Activated CD8-positive, alpha-beta memory T cell treated with anti-CD3 and anti-CD28 coated beads for 48 hours (primary cell): ENCODE results near the gene RNF175.

Source experiments
- DNase-seq, 3 experiments: peaks; one replicate each; pipeline ENCODE4 v3.0.0-alpha.2; 2020; ENCODE audit warnings: low read depth in 2 of 3, low spot score in 2 of 3

RNF175 gene

GRCh38 chr4:153785910-153786721 is 26.3 kb upstream of the RNF175 start:
- no peak for DNase-seq

GRCh38 chr4:153784166-153784699 is 24.4 kb upstream of the RNF175 start:
- no peak for DNase-seq

- DNase-seq = no peak
Measured at GRCh38 chr4:153782581-153782980, 22.8 kb upstream of the RNF175 start.

GRCh38 chr4:153781717-153782416 is 22.0 kb upstream of the RNF175 start:
- no peak for DNase-seq

- DNase-seq = no peak
Measured at GRCh38 chr4:153781280-153781679, 21.5 kb upstream of the RNF175 start.

GRCh38 chr4:153780876-153781275 is 21.1 kb upstream of the RNF175 start:
- DNase-seq = no peak

- DNase-seq = no peak
Measured at GRCh38 chr4:153780221-153780620, 20.4 kb upstream of the RNF175 start.

GRCh38 chr4:153778383-153778782 is 18.6 kb upstream of the RNF175 start:
- DNase-seq = no peak

- no peak for DNase-seq
Measured at GRCh38 chr4:153777421-153777820, 17.6 kb upstream of the RNF175 start.

GRCh38 chr4:153776601-153777000 is 16.8 kb upstream of the RNF175 start:
- DNase-seq = no peak

- no peak for DNase-seq
Measured at GRCh38 chr4:153773236-153773690, 13.4 kb upstream of the RNF175 start.

- DNase-seq = no peak
Measured at GRCh38 chr4:153771046-153771445, 11.2 kb upstream of the RNF175 start.

- no peak for DNase-seq
Measured at GRCh38 chr4:153766758-153767157, 6.9 kb upstream of the RNF175 start.

- no peak for DNase-seq
Measured at GRCh38 chr4:153765894-153766293, 6.1 kb upstream of the RNF175 start.

- no peak for DNase-seq
Measured at GRCh38 chr4:153764601-153765368, 5.0 kb upstream of the RNF175 start.

- DNase-seq = no peak
Measured at GRCh38 chr4:153763404-153763803, 3.6 kb upstream of the RNF175 start.

GRCh38 chr4:153758688-153759406 is 977 bp downstream of the RNF175 start:
- DNase-seq = no peak

GRCh38 chr4:153758136-153758535 is 1.7 kb downstream of the RNF175 start:
- no peak for DNase-seq

GRCh38 chr4:153757407-153757806 is 2.4 kb downstream of the RNF175 start:
- no peak for DNase-seq

- DNase-seq = no peak
Measured at GRCh38 chr4:153755186-153755585, 4.6 kb downstream of the RNF175 start.
